Measurements from ENCODE around the gene ST8SIA2. TPM values are rescaled to one million over a fixed set of nuclear protein-coding genes. Genes with fewer than 3 reads are reported as not detected.

ST8SIA2 gene
- total and polyA plus RNA-seq, 8 donors = 1.1 TPM; not detected in 7

DNA sequence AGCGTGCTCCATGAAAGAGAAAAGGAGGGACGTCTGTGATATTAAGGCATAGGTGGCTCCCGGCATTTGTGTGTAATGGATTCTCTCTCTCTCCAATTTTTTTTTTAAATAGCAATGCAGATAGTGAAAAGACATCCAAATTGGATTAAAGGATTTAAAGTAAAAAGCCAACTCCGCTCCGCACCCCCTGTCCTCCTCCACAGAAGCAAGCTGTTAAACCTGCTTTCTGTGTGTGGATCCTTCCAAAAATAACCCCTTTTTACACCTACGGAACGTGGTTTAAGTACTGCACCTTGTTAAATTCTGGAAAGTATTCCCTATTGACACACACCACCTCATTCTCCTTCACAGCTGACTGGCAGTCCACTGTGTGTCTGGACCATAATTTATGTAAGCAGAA lies 61.6 kb downstream of the ST8SIA2 start:
- DNase-seq = no peak
- Histone ChIP-seq H3K9me3 (no peaks in the 10 kb centered on the region), H3K4me1 (no peaks in the 10 kb centered on the region), H3K27ac (no peak overlapping the region), H3K27me3 (no peaks in the 10 kb centered on the region), H3K4me3 (no peak overlapping the region), H3K36me3 (no peaks in the 10 kb centered on the region)
- TF ChIP-seq POLR2AphosphoS5 (IDR thresholded peaks at IDR 0.05) = no peak
- no peak for TF ChIP-seq EP300 (IDR thresholded peaks at IDR 0.05)
- no peak for TF ChIP-seq CTCF (IDR thresholded peaks at IDR 0.05)
- intact Hi-C loops (cut with DNase I; ENCODE audit: low total_unique reads) = no loop called here
- 81 to 96% (median 91%) methylated on average over 7 of the region's 7 CpGs for WGBS, 5 donors

DNA sequence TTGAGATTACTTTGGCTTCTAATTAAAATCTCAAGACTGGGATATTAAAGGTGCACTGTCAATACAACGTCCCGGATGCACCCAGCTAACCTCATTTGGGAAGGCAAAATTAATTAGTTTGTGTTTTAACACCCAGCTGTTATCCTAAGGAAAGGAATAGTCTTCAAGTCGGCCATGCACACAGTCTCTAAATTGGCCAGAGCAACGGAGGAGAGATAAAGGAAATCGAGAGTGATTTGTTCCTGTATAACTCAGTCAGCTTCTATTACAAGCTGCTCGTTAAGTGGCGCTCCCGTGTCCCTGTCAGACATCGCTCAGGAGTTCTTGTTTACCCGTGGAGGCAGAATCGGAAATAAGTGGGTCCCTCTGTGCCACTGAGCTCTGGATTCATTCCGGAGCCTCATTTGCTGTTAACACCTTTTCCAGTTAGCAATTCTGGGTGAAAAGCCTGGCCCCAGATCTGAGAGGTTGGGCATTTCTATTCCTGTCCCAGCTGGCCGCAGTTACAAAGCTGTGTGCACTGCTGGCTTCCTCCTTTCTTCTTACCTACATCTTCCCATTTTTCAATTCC lies 63.9 kb downstream of the ST8SIA2 start:
- Histone ChIP-seq H3K4me3 (no peak overlapping the region), H3K4me1 (no peaks in the 10 kb centered on the region), H3K27ac (no peak overlapping the region), H3K9me3 (no peaks in the 10 kb centered on the region), H3K27me3 (no peaks in the 10 kb centered on the region), H3K36me3 (no peaks in the 10 kb centered on the region)
- DNase-seq = no peak
- WGBS, 5 donors = 67 to 77% (median 75%) methylated on average over 13 of the region's 13 CpGs
- intact Hi-C loops (cut with DNase I; ENCODE audit: low total_unique reads) = no loop called here
- TF ChIP-seq CTCF (IDR thresholded peaks at IDR 0.05) = no peak
- TF ChIP-seq EP300 (IDR thresholded peaks at IDR 0.05) = no peak
- no peak for TF ChIP-seq POLR2AphosphoS5 (IDR thresholded peaks at IDR 0.05)
- no peak for TF ChIP-seq POLR2A (IDR thresholded peaks at IDR 0.05)

DNA sequence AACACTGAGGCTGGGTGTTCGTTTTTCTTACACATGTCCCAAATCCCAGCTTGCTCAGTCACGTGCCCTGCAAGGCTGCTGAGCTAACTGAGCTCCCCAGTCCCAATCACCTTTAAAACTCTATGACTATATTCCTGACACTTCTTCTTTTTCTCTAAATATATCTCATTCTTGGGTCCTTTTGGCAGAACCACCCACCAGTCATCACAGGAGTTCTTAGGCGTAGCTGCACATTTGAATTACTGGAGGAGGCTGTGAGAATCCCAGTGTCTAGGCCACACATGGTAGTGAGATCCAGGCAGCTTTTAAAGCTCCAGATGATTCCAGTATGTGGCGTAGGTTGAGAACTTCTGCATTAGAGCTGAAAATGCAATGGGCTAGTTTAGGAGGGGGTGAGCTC lies 66.3 kb downstream of the ST8SIA2 start:
- TF ChIP-seq EP300 (IDR thresholded peaks at IDR 0.05) = no peak
- no peak for TF ChIP-seq POLR2AphosphoS5 (IDR thresholded peaks at IDR 0.05)
- TF ChIP-seq POLR2A (IDR thresholded peaks at IDR 0.05) = no peak
- TF ChIP-seq CTCF (IDR thresholded peaks at IDR 0.05) = no peak
- intact Hi-C loops (cut with DNase I; ENCODE audit: low total_unique reads) = no loop called here
- no peaks in the 10 kb centered on the region for H3K9me3 ChIP-seq

DNA sequence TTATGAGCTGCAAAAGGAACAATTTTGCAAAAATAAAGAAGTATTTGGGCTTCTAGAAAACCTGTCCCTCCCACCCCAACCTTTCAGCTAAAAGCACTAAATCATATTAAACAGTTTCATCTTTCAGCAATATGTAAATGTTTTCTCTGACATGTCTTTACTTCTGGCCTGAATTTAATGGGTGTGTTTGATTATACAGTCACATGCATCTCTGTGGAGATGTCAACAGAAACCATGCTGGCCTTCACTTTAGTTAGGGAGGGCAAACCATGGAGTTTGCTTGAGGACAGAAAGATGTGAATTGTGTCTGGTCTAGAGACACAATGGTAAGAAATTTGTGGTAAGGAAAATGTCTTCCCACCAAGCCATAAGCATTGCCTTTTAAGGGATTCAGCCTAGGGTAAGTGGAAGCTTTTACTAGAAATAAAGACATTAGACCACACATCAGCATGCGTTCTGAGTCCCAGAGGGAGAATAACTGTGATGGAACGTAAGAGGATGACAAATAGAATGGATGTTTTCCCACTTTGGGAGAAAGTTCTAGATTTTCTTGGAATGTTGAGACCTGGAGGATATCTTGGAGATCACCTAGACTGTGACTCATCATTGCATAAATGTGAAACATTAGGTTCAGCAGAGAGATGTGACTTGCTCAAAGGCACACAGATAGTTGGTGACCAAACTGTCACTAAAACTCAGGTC lies 68.9 kb downstream of the ST8SIA2 start:
- DNase-seq = no peak
- no peaks in the 10 kb centered on the region for H3K9me3 ChIP-seq

More for the DNA sequence above, 66.3 kb downstream of the ST8SIA2 start:
- 83 to 93% (median 90%) methylated on average over 4 of the region's 4 CpGs for WGBS, 5 donors
- H3K4me1 ChIP-seq = no peaks in the 10 kb centered on the region
- H3K4me3 ChIP-seq = no peak overlapping the region
- no peak for DNase-seq
- no peaks in the 10 kb centered on the region for H3K27me3 ChIP-seq
- H3K36me3 ChIP-seq = no peaks in the 10 kb centered on the region
- H3K27ac ChIP-seq = no peak overlapping the region

More for the DNA sequence above, 68.9 kb downstream of the ST8SIA2 start:
- no peaks in the 10 kb centered on the region for H3K36me3 ChIP-seq
- no peaks in the 10 kb centered on the region for H3K4me1 ChIP-seq
- WGBS, 5 donors = 81 to 96% (median 92%) methylated on average over 2 of the region's 2 CpGs
- TF ChIP-seq POLR2A (IDR thresholded peaks at IDR 0.05) (no peak), POLR2AphosphoS5 (IDR thresholded peaks at IDR 0.05) (no peak), CTCF (IDR thresholded peaks at IDR 0.05) (no peak), EP300 (IDR thresholded peaks at IDR 0.05) (no peak)
- intact Hi-C loops (cut with DNase I; ENCODE audit: low total_unique reads) = no loop called here
- no peak overlapping the region for H3K4me3 ChIP-seq
- H3K27me3 ChIP-seq = no peaks in the 10 kb centered on the region
- H3K27ac ChIP-seq = no peak overlapping the region
